Measurements from ENCODE around the gene PYGO2.
"Not testable (repeated sequence)": the region's sequence is repeated elsewhere in the genome, so short reads cannot be mapped to it uniquely, and the experiment has no call there.

PYGO2 gene

GRCh38 chr1:154999571-155000410 lies 38.2 kb upstream of the PYGO2 start:
- no peak for DNase-seq

- DNase-seq, result peak; percentile 91
Measured at GRCh38 chr1:154998818-154999570, 37.4 kb upstream of the PYGO2 start.

GRCh38 chr1:154998201-154998780 lies 36.7 kb upstream of the PYGO2 start:
- no peak for DNase-seq

- no peak for DNase-seq
Measured at GRCh38 chr1:154996966-154997701, 35.6 kb upstream of the PYGO2 start.

GRCh38 chr1:154995301-154995983 lies 33.9 kb upstream of the PYGO2 start:
- peak; percentile 53 for DNase-seq

GRCh38 chr1:154994591-154994990 lies 33.0 kb upstream of the PYGO2 start:
- DNase-seq, result no peak

- DNase-seq, result no peak
Measured at GRCh38 chr1:154994269-154994587, 32.6 kb upstream of the PYGO2 start.

GRCh38 chr1:154993572-154994268 lies 32.1 kb upstream of the PYGO2 start, which contains the start of gene LENEP:
TSS of gene LENEP (plus strand) at chr1:154993586. CDS start at chr1:154993608, 22 bp downstream.
- DNase-seq, result no peak

- no peak for DNase-seq
Measured at GRCh38 chr1:154992721-154993571, 31.4 kb upstream of the PYGO2 start.

- DNase-seq, result no peak
Measured at GRCh38 chr1:154990276-154990675, 28.7 kb upstream of the PYGO2 start.

- no peak for DNase-seq
Measured at GRCh38 chr1:154989195-154989860, 27.7 kb upstream of the PYGO2 start.

- no peak for DNase-seq
Measured at GRCh38 chr1:154988058-154988954, 26.7 kb upstream of the PYGO2 start.

- no peak for DNase-seq
Measured at GRCh38 chr1:154987326-154987725, 25.7 kb upstream of the PYGO2 start.

- not testable (repeated sequence) for DNase-seq
Measured at GRCh38 chr1:154986736-154987135, 25.2 kb upstream of the PYGO2 start.

- no peak for DNase-seq
Measured at GRCh38 chr1:154983776-154984466, 22.3 kb upstream of the PYGO2 start.

- peak; percentile 100 for DNase-seq
Measured at GRCh38 chr1:154982897-154983648, 21.5 kb upstream of the PYGO2 start, which contains the start of gene FLAD1. TSS of gene FLAD1 (plus strand) at chr1:154983344. CDS start at chr1:154983695, 351 bp downstream.

- no peak for DNase-seq
Measured at GRCh38 chr1:154982341-154982740, 20.8 kb upstream of the PYGO2 start.

GRCh38 chr1:154978360-154978759 lies 16.8 kb upstream of the PYGO2 start:
- DNase-seq, result no peak
